ENCODE data around the gene SPDL1. TPM values are rescaled to one million over a fixed set of nuclear protein-coding genes. Genes with fewer than 3 reads are reported as not detected.

The SPDL1 gene
- total and polyA plus RNA-seq, 2 of the 4 experiments (the other 2 are of a cell fraction), result 18.8 to 29.4 TPM

GRCh38 chr5:169580964-169581363, 2.6 kb upstream of the SPDL1 start:
- no peak overlapping the region for H3K18ac ChIP-seq (ENCODE audit: low read depth, low read length)
- dilution Hi-C loops (cut with HindIII; ENCODE audit: low sequenced_read_pairs, unreplicated experiment), result no loop called here
- peaks cover 2% of the 10 kb centered on the region; the same call in 1 of the 2 replicates for H3K4me1 ChIP-seq (ENCODE audit: control insufficient read depth, insufficient read depth, low read length)
- ChIA-PET POLR2A (ENCODE audit: unreplicated experiment) (no interaction called here), CTCF (interaction anchor here (0.8 to 1.1 kb wide), 4 partner anchors 17 to 877 kb away, joined by 3 to 4 read pairs (median 3); no protein-coding TSS in a partner anchor)
- no peak overlapping the region for H2AK9ac ChIP-seq (replicated peaks; ENCODE audit: low read depth, low read length, poor library complexity)
- no peaks in the 10 kb centered on the region for H3K27me3 ChIP-seq (ENCODE audit: control insufficient read depth, insufficient read depth, low read length)
- intact Hi-C loops (cut with micrococcal nuclease), result loop anchor here (1.0 to 10.0 kb wide), 4 partner anchors 224 to 902 kb away; no protein-coding TSS in a partner anchor
- no peaks in the 10 kb centered on the region for H3K9me1 ChIP-seq (ENCODE audit: insufficient read depth, low read length)
- no peak overlapping the region for H2BK15ac ChIP-seq (ENCODE audit: low read depth, low read length)
- no peak overlapping the region for H4K8ac ChIP-seq (ENCODE audit: low read depth in 2 of 2, low read length in 2 of 2)
- H3K9ac ChIP-seq (ENCODE audit: low read depth, low read length), result no peak overlapping the region
- H2BK120ac ChIP-seq (ENCODE audit: low read depth, low read length), result no peak overlapping the region
- 92% methylated on average over 2 of the region's 5 CpGs; no CpG with 5 or more reads in 1 of the 2 experiments for WGBS, 2 experiments (ENCODE audit: extremely low coverage in 2 of 2, insufficient read length in 1 of 2)
- no peak overlapping the region for H3K27ac ChIP-seq (ENCODE audit: insufficient read depth, low read length)
- H3K79me1 ChIP-seq (ENCODE audit: low read depth in 1 of 2, low read length in 2 of 2), result peaks cover 0 to 2% of the 10 kb centered on the region in 2 experiments; a peak in 2 of 4 replicates
- H3K36me3 ChIP-seq (ENCODE audit: control insufficient read depth, insufficient read depth, low read length), result no peaks in the 10 kb centered on the region
- H2BK20ac ChIP-seq (ENCODE audit: low read depth, low read length), result no peak overlapping the region
- H3K14ac ChIP-seq (replicated peaks; ENCODE audit: low read depth, low read length), result no peak overlapping the region
- no peak overlapping the region for H3K4ac ChIP-seq (ENCODE audit: low read depth, low read length)
- ATAC-seq (ENCODE audit: low read depth) (no peak), DNase-seq (no peak)
- in situ Hi-C loops (cut with MboI; ENCODE audit: low sequenced_read_pairs), result loop anchor here (5.0 kb wide), 1 partner anchor 594 kb away; no protein-coding TSS in a partner anchor
- no peak overlapping the region for H2AFZ ChIP-seq (replicated peaks; ENCODE audit: low read length, poor library complexity)
- no peak overlapping the region for H4K5ac ChIP-seq (ENCODE audit: low read depth, low read length)
- no peak overlapping the region for H2AK5ac ChIP-seq (ENCODE audit: low read depth, low read length)
- no peak for TF ChIP-seq MAFK (IDR thresholded peaks at IDR 0.05; ENCODE audit: low read depth, low read length)
- no peak for TF ChIP-seq USF2 (IDR thresholded peaks at IDR 0.05; ENCODE audit: low read depth, low read length)
- no peak for TF ChIP-seq SMC3 (IDR thresholded peaks at IDR 0.05; ENCODE audit: low read depth, low read length)
- TF ChIP-seq CHD1 (IDR thresholded peaks at IDR 0.05; ENCODE audit: low read depth, low read length), result no peak
- no peak for TF ChIP-seq CTCF (conservative IDR thresholded peaks at IDR 0.05; ENCODE audit: low read depth, low read length)
- no peak for TF ChIP-seq RFX5 (IDR thresholded peaks at IDR 0.05; ENCODE audit: low read depth, low read length)
- TF ChIP-seq MXI1 (IDR thresholded peaks at IDR 0.05; ENCODE audit: borderline replicate concordance, low read depth, low read length), result no peak
- TF ChIP-seq BHLHE40 (IDR thresholded peaks at IDR 0.05; ENCODE audit: low read depth, low read length), result no peak
- TF ChIP-seq RAD21 (IDR thresholded peaks at IDR 0.05; ENCODE audit: low read length), result no peak
- no peak for TF ChIP-seq RCOR1 (IDR thresholded peaks at IDR 0.05; ENCODE audit: insufficient replicate concordance, low read length)
- TF ChIP-seq ELK1 (IDR thresholded peaks at IDR 0.05; ENCODE audit: borderline replicate concordance, low read depth, low read length), result no peak
- no peak for TF ChIP-seq MAZ (IDR thresholded peaks at IDR 0.05; ENCODE audit: borderline replicate concordance, low read depth, low read length)
- H2BK5ac ChIP-seq (ENCODE audit: low read depth, low read length, poor library complexity, severe bottlenecking), result no peak overlapping the region
- H3K9me3 ChIP-seq (ENCODE audit: control insufficient read depth, insufficient read depth, low read length), result no peaks in the 10 kb centered on the region
- no peak overlapping the region for H3K23ac ChIP-seq (ENCODE audit: low read depth, low read length)
- no peak overlapping the region for H3K4me3 ChIP-seq (ENCODE audit: insufficient read depth, low read depth, low read length)
- no peaks in the 10 kb centered on the region for H4K20me1 ChIP-seq (ENCODE audit: insufficient read depth, low read length)
- no TSS peak for BruUV-seq (replicated peaks)
- H4K91ac ChIP-seq (ENCODE audit: insufficient read depth, low read depth, low read length), result no peak overlapping the region
- H3K56ac ChIP-seq (ENCODE audit: extremely low read depth, insufficient read depth, low read length), result no peak overlapping the region
- H3K4me2 ChIP-seq (ENCODE audit: low read depth, low read length), result no peak overlapping the region

Measured in IMR-90 (cell line).